Keratinocyte (primary cell): ENCODE data around the gene GMPR2. TPM values are rescaled to one million over a fixed set of nuclear protein-coding genes. Genes with fewer than 3 reads are reported as not detected.

Source experiments
- DNase-seq: peaks from one replicate; pipeline ENCODE4 v3.0.0-alpha.2; 2011; ENCODE audit warnings: low read depth, missing footprints, low spot score
- FAIRE-seq: peaks from 2 replicates; lab custom pipeline; 2011; peaks lifted over from hg19 to GRCh38; lab: Jason Lieb, UNC
- H2AFZ ChIP-seq: 2 replicates; pipeline ENCODE4 v1.6.0; 2012; ENCODE audit warnings: low read length, control low read depth, inconsistent platforms; ENCODE audit not compliant: control insufficient read depth
- H3K27ac ChIP-seq: 2 replicates; pipeline ENCODE4 v1.5.1; 2011; ENCODE audit warnings: low read length; ENCODE audit not compliant: control insufficient read depth, insufficient read depth
- H3K27me3 ChIP-seq: 3 replicates; pipeline ENCODE4 v1.6.0; 2011; ENCODE audit warnings: low read length; ENCODE audit not compliant: control insufficient read depth, insufficient read depth; ENCODE audit errors: extremely low read depth
- H3K36me3 ChIP-seq, 2 experiments: 2 replicates in 1 of 2; 3 replicates in 1 of 2; pipeline ENCODE4 v1.5.1; 2011; ENCODE audit warnings: low read length in 2 of 2, mild to moderate bottlenecking in 1 of 2; ENCODE audit not compliant: control insufficient read depth in 2 of 2, insufficient read depth in 2 of 2; ENCODE audit errors: extremely low read depth in 1 of 2
- H3K4me1 ChIP-seq: 3 replicates; pipeline ENCODE4 v1.5.1; 2011; ENCODE audit warnings: low read length; ENCODE audit not compliant: control insufficient read depth, insufficient read depth; ENCODE audit errors: extremely low read depth
- H3K4me2 ChIP-seq: 3 replicates; pipeline ENCODE4 v1.6.0; 2011; ENCODE audit warnings: low read depth, low read length; ENCODE audit not compliant: control insufficient read depth, insufficient read depth; ENCODE audit errors: extremely low read depth
- H3K4me3 ChIP-seq, 3 experiments: fragments of 200-600 bp in 1 of 3; sonication (generic) in 1 of 3; 2 replicates in 2 of 3; 3 replicates in 1 of 3; pipeline ENCODE4 v1.5.1; 2011 to 2016; ENCODE audit warnings: low read length in 3 of 3, mild to moderate bottlenecking in 3 of 3, control low read depth in 2 of 3, inconsistent platforms in 1 of 3, low read depth in 1 of 3, mixed read lengths in 1 of 3, mixed run types in 1 of 3, moderate library complexity in 1 of 3; ENCODE audit not compliant: control insufficient read depth in 2 of 3, insufficient read depth in 2 of 3; ENCODE audit errors: extremely low read depth in 1 of 3
- H3K79me2 ChIP-seq: 2 replicates; pipeline ENCODE4 v1.6.0; 2012; ENCODE audit warnings: low read length; ENCODE audit not compliant: control insufficient read depth, insufficient read depth
- H3K9ac ChIP-seq: 3 replicates; pipeline ENCODE4 v1.6.0; 2011; ENCODE audit warnings: low read length; ENCODE audit not compliant: control insufficient read depth, insufficient read depth; ENCODE audit errors: extremely low read depth
- H3K9me1 ChIP-seq: 3 replicates; pipeline ENCODE4 v1.6.0; 2011; ENCODE audit warnings: low read length; ENCODE audit not compliant: control insufficient read depth, insufficient read depth; ENCODE audit errors: extremely low read depth
- H3K9me3 ChIP-seq: 2 replicates; pipeline ENCODE4 v1.5.1; 2012; ENCODE audit warnings: low read depth, low read length; ENCODE audit not compliant: control insufficient read depth
- H4K20me1 ChIP-seq: 3 replicates; pipeline ENCODE4 v1.6.0; 2011; ENCODE audit warnings: low read length; ENCODE audit not compliant: control insufficient read depth, insufficient read depth; ENCODE audit errors: extremely low read depth
- CTCF ChIP-seq, 3 experiments: IDR thresholded peaks in 1 of 3; conservative IDR thresholded peaks in 1 of 3; optimal IDR thresholded peaks in 1 of 3; 2 replicates in 2 of 3; 3 replicates in 1 of 3; pipeline versions ENCODE3 to v1.5.1; 2011; ENCODE audit warnings: low read length in 3 of 3, mild to moderate bottlenecking in 3 of 3, moderate library complexity in 2 of 3, control low read depth in 1 of 3, inconsistent platforms in 1 of 3; ENCODE audit not compliant: insufficient read depth in 2 of 3; ENCODE audit errors: extremely low read depth in 1 of 3
- EZH2 ChIP-seq: IDR thresholded peaks from one replicate; pipeline ENCODE4 v1.6.1; 2012; ENCODE audit warnings: inconsistent platforms, mild to moderate bottlenecking, low read length, moderate library complexity
- dilution Hi-C: fragments of 300-500 bp; cut with MboI; formaldehyde crosslinking; loops from one replicate; pipeline ENCODE4 v1.7.0; 2020; ENCODE audit warnings: low sequenced_read_pairs; ENCODE audit not compliant: extremely low pct_ligation_motif_present
- polyA plus RNA-seq, 5 experiments: library from polyadenylated mRNA; depleted of rRNA in 3 of 5; stranded (reverse) in 3 of 5; stranded (forward) in 1 of 5; unstranded in 1 of 5; fragments of >200 nt; gene quantifications; 1 replicate in 1 of 5; 2 replicates in 3 of 5; 3 replicates in 1 of 5; pipeline versions ENCODE4 v1.2.1 to v1.2.3, GENCODE V29; 2011 to 2012; ENCODE audit warnings: missing spikeins in 2 of 5, low read depth in 1 of 5, low replicate concordance in 1 of 5

GMPR2 gene
- polyA plus RNA-seq, 1 donor (not counting 4 experiments of a cell fraction or from before 2014, with no cell fraction given) = 84.6 TPM

- DNase-seq (no peak), FAIRE-seq (no peak)
- no peaks in the 10 kb centered on the region for H3K9me1 ChIP-seq
- H3K4me2 ChIP-seq = no peak overlapping the region
- TF ChIP-seq CTCF (optimal IDR thresholded peaks at IDR 0.05 in 1 of 3, IDR thresholded peaks at IDR 0.05 in 1 of 3, conservative IDR thresholded peaks at IDR 0.05 in 1 of 3; ENCODE audit: extremely low read depth in 1 of 3, insufficient read depth in 2 of 3, low read length in 3 of 3) (no peak), EZH2 (no peak)
- H3K36me3 ChIP-seq = no peaks in the 10 kb centered on the region
- H3K9me3 ChIP-seq = no peaks in the 10 kb centered on the region
- H3K27ac ChIP-seq = no peak overlapping the region
- H2AFZ ChIP-seq = no peak overlapping the region
- H4K20me1 ChIP-seq = no peaks in the 10 kb centered on the region
- no peak overlapping the region for H3K4me3 ChIP-seq
- peaks cover 20% of the 10 kb centered on the region for H3K4me1 ChIP-seq
- dilution Hi-C loops = no loop called here
- H3K79me2 ChIP-seq = no peaks in the 10 kb centered on the region
- H3K9ac ChIP-seq = no peak overlapping the region
- H3K27me3 ChIP-seq = no peaks in the 10 kb centered on the region
These were observed 51.2 kb downstream of the GMPR2 start for GRCh38 chr14:24283796-24284460.

GRCh38 chr14:24284501-24285035 is 51.8 kb downstream of the GMPR2 start:
- Histone ChIP-seq H3K27me3 (no peaks in the 10 kb centered on the region), H4K20me1 (no peaks in the 10 kb centered on the region), H3K4me1 (peaks cover 14% of the 10 kb centered on the region), H3K27ac (no peak overlapping the region), H3K9ac (no peak overlapping the region), H3K36me3 (peaks cover 2 to 4% of the 10 kb centered on the region in 2 experiments), H3K79me2 (no peaks in the 10 kb centered on the region), H3K4me3 (no peak overlapping the region), H2AFZ (no peak overlapping the region), H3K4me2 (no peak overlapping the region), H3K9me1 (no peaks in the 10 kb centered on the region), H3K9me3 (no peaks in the 10 kb centered on the region)
- no peak for TF ChIP-seq CTCF (optimal IDR thresholded peaks at IDR 0.05 in 1 of 3, IDR thresholded peaks at IDR 0.05 in 1 of 3, conservative IDR thresholded peaks at IDR 0.05 in 1 of 3; ENCODE audit: extremely low read depth in 1 of 3, insufficient read depth in 2 of 3, low read length in 3 of 3)
- TF ChIP-seq EZH2 = no peak
- FAIRE-seq (no peak), DNase-seq (no peak)
- dilution Hi-C loops = no loop called here
